H1 (cell line): ENCODE measurements around the gene HIVEP3. TPM values are rescaled to one million over a fixed set of nuclear protein-coding genes. Genes with fewer than 3 reads are reported as not detected.

ENCODE experiments used
- CTCF ChIA-PET: fragments of 300-600 bp; sonication (Branson Sonifier 250); formaldehyde crosslinking; loops from one replicate; lab custom pipeline; 2021; ENCODE audit not compliant: partially characterized antibody; lab: Charles Lee
- POLR2A ChIA-PET: fragments of 300-600 bp; sonication (Branson Sonifier 250); formaldehyde crosslinking; loops from one replicate; lab custom pipeline; 2021; ENCODE audit warnings: inconsistent platforms; ENCODE audit not compliant: partially characterized antibody; lab: Charles Lee
- DNase-seq, 2 experiments: peaks; one replicate each; pipeline versions ENCODE4 v3.0.0 to v3.0.0-alpha.2; 2010 to 2022; ENCODE audit warnings: low spot score in 2 of 2, low read depth in 1 of 2, mixed read lengths in 1 of 2
- FAIRE-seq: peaks from 2 replicates; lab custom pipeline; 2011; peaks lifted over from hg19 to GRCh38; lab: Jason Lieb, UNC
- H2AFZ ChIP-seq: 2 replicates; pipeline ENCODE4 v1.8.1; 2012; ENCODE audit warnings: low read length, inconsistent platforms
- H2AK5ac ChIP-seq: 2 replicates; pipeline ENCODE4 v1.6.1; 2013; ENCODE audit warnings: low read depth, low read length
- H2BK120ac ChIP-seq: replicated peaks from 2 replicates; pipeline ENCODE3; 2013; ENCODE audit warnings: low read depth, low read length, inconsistent platforms
- H2BK12ac ChIP-seq: 2 replicates; pipeline ENCODE4 v1.6.1; 2013; ENCODE audit warnings: low read depth, low read length
- H2BK15ac ChIP-seq: 2 replicates; pipeline ENCODE4 v1.6.1; 2013; ENCODE audit warnings: low read length
- H2BK20ac ChIP-seq: 2 replicates; pipeline ENCODE4 v1.6.1; 2013; ENCODE audit warnings: low read length
- H2BK5ac ChIP-seq: 2 replicates; pipeline ENCODE4 v1.6.1; 2013; ENCODE audit warnings: low read depth, low read length
- H3K14ac ChIP-seq: 2 replicates; pipeline ENCODE4 v1.6.1; 2013; ENCODE audit warnings: inconsistent platforms; ENCODE audit not compliant: insufficient read length
- H3K18ac ChIP-seq: 2 replicates; pipeline ENCODE4 v1.6.1; 2013; ENCODE audit warnings: low read length; ENCODE audit errors: extremely low read depth
- H3K23ac ChIP-seq: 2 replicates; pipeline ENCODE4 v1.6.1; 2013; ENCODE audit warnings: inconsistent platforms; ENCODE audit not compliant: insufficient read length
- H3K23me2 ChIP-seq: 2 replicates; pipeline ENCODE4 v1.6.1; 2013; ENCODE audit warnings: low read depth, low read length
- H3K27ac ChIP-seq: 2 replicates; pipeline ENCODE4 v1.6.1; 2011; ENCODE audit warnings: low read depth, low read length, inconsistent platforms
- H3K27me3 ChIP-seq, 4 experiments: replicated peaks in 1 of 4; 1 replicate in 1 of 4; 2 replicates in 3 of 4; pipeline versions ENCODE4 v1.6.1 to v1.8.1; 2011 to 2013; ENCODE audit warnings: low read length in 3 of 4, mild to moderate bottlenecking in 3 of 4, inconsistent platforms in 2 of 4, mixed read lengths in 2 of 4, moderate library complexity in 1 of 4; ENCODE audit not compliant: control insufficient read depth in 3 of 4, insufficient read depth in 3 of 4; ENCODE audit errors: extremely low read depth in 1 of 4
- H3K36me3 ChIP-seq, 4 experiments: 2 replicates each; pipeline versions ENCODE4 v1.6.1 to v1.8.1; 2011 to 2013; ENCODE audit warnings: mild to moderate bottlenecking in 4 of 4, low read length in 3 of 4, moderate library complexity in 2 of 4, control low read depth in 1 of 4, inconsistent platforms in 1 of 4; ENCODE audit not compliant: insufficient read depth in 4 of 4, control insufficient read depth in 2 of 4
- H3K4ac ChIP-seq: replicated peaks from 2 replicates; pipeline ENCODE3; 2013; ENCODE audit warnings: low read length, low read depth, mixed read lengths, inconsistent platforms; ENCODE audit not compliant: insufficient read length
- H3K4me1 ChIP-seq, 4 experiments: replicated peaks in 1 of 4; 1 replicate in 1 of 4; 2 replicates in 3 of 4; pipeline versions ENCODE4 v1.6.1 to v1.8.1; 2011 to 2013; ENCODE audit warnings: low read length in 3 of 4, inconsistent platforms in 2 of 4, mixed read lengths in 1 of 4; ENCODE audit not compliant: insufficient read depth in 4 of 4, control insufficient read depth in 3 of 4
- H3K4me2 ChIP-seq, 2 experiments: 2 replicates each; pipeline versions ENCODE4 v1.6.1 to v1.8.1; 2011 to 2013; ENCODE audit warnings: low read depth in 2 of 2, low read length in 2 of 2, control low read depth in 1 of 2, inconsistent platforms in 1 of 2, mild to moderate bottlenecking in 1 of 2; ENCODE audit not compliant: insufficient read depth in 1 of 2
- H3K4me3 ChIP-seq, 4 experiments: fragments of 200-600, 300-600 bp in 1 of 4; sonication (generic), shearing (Covaris generic), sonication (Bioruptor Twin) in 1 of 4; 2 replicates each; pipeline versions ENCODE4 v1.5.1 to v1.8.1; 2011 to 2016; ENCODE audit warnings: low read length in 4 of 4, low read depth in 3 of 4, control low read depth in 2 of 4, inconsistent platforms in 2 of 4, mild to moderate bottlenecking in 2 of 4, mixed read lengths in 1 of 4, moderate library complexity in 1 of 4; ENCODE audit not compliant: insufficient read depth in 2 of 4; ENCODE audit errors: extremely low read depth in 1 of 4
- H3K56ac ChIP-seq: replicated peaks from 2 replicates; pipeline ENCODE3; 2013; ENCODE audit warnings: low read depth, mild to moderate bottlenecking, mixed read lengths, low read length, inconsistent platforms; ENCODE audit not compliant: insufficient read length
- H3K79me1 ChIP-seq: 2 replicates; pipeline ENCODE4 v1.6.1; 2013; ENCODE audit warnings: low read depth, low read length, control low read depth
- H3K79me2 ChIP-seq, 2 experiments: 2 replicates each; pipeline versions ENCODE4 v1.6.1 to v1.8.1; 2012 to 2013; ENCODE audit warnings: low read length in 2 of 2, mild to moderate bottlenecking in 2 of 2, inconsistent platforms in 1 of 2; ENCODE audit not compliant: insufficient read depth in 2 of 2, control insufficient read depth in 1 of 2
- H3K9ac ChIP-seq, 4 experiments: replicated peaks in 1 of 4; 1 replicate in 1 of 4; 2 replicates in 3 of 4; pipeline versions ENCODE4 v1.6.1 to v1.8.1; 2011 to 2013; ENCODE audit warnings: low read depth in 3 of 4, low read length in 3 of 4, control low read depth in 2 of 4, mild to moderate bottlenecking in 2 of 4, moderate library complexity in 2 of 4, inconsistent platforms in 1 of 4; ENCODE audit errors: extremely low read depth in 1 of 4
- H3K9me3 ChIP-seq, 2 experiments: 2 replicates each; pipeline versions ENCODE4 v1.6.1 to v1.8.1; 2012 to 2013; ENCODE audit warnings: mild to moderate bottlenecking in 2 of 2, moderate library complexity in 2 of 2, control low read depth in 1 of 2, inconsistent platforms in 1 of 2, low read depth in 1 of 2, low read length in 1 of 2, mixed read lengths in 1 of 2; ENCODE audit not compliant: insufficient read depth in 2 of 2
- H4K20me1 ChIP-seq, 2 experiments: replicated peaks in 1 of 2; 2 replicates each; pipeline versions ENCODE3 to v1.8.1; 2011 to 2013; ENCODE audit warnings: inconsistent platforms in 2 of 2, low read length in 2 of 2, mild to moderate bottlenecking in 1 of 2; ENCODE audit not compliant: insufficient read depth in 2 of 2, control insufficient read depth in 1 of 2
- H4K5ac ChIP-seq: 2 replicates; pipeline ENCODE4 v1.6.1; 2013; ENCODE audit warnings: low read length, low read depth, mixed read lengths, inconsistent platforms; ENCODE audit not compliant: insufficient read length
- H4K8ac ChIP-seq: 2 replicates; pipeline ENCODE4 v1.8.0; 2013; ENCODE audit warnings: mild to moderate bottlenecking, moderate library complexity, low read length, inconsistent platforms; ENCODE audit not compliant: insufficient read depth; ENCODE audit errors: extremely low read depth
- H4K91ac ChIP-seq: replicated peaks from 2 replicates; pipeline ENCODE3; 2013; ENCODE audit warnings: low read length, mixed read lengths, inconsistent platforms; ENCODE audit not compliant: insufficient read length
- BACH1 ChIP-seq: IDR thresholded peaks from 2 replicates; pipeline ENCODE4 v1.6.1; 2012; ENCODE audit warnings: low read length, improper control_type of control experiment
- CREB1 ChIP-seq: IDR thresholded peaks from 2 replicates; pipeline ENCODE4 v1.6.1; 2012; ENCODE audit warnings: inconsistent platforms
- KDM1A ChIP-seq: fragments of 200-600, 300-600 bp; sonication (generic); IDR thresholded peaks from 2 replicates; pipeline ENCODE4 v1.7.1; 2016; ENCODE audit warnings: mild to moderate bottlenecking, low read length, borderline replicate concordance
- SIX5 ChIP-seq: IDR thresholded peaks from 2 replicates; pipeline ENCODE4 v1.6.1; 2011; ENCODE audit warnings: mild to moderate bottlenecking, low read depth, low read length
- WGBS, 2 experiments: shearing (Covaris generic) in 1 of 2; methylation state at CpG; one replicate each; pipeline versions ENCODE4 v1.1.6 to v1.1.7; 2013 to 2015; ENCODE audit warnings: low lambda C conversion rate in 2 of 2, mixed read lengths in 2 of 2, inconsistent platforms in 1 of 2, low coverage in 1 of 2, missing lambda C conversion rate in 1 of 2; ENCODE audit not compliant: insufficient replicate concordance in 2 of 2, insufficient coverage in 1 of 2, insufficient read length in 1 of 2; ENCODE audit errors: extremely low coverage in 1 of 2, missing lambda C conversion rate in 1 of 2; 5-methylcytosine and 5-hydroxymethylcytosine counted together
- polyA plus RNA-seq, 7 experiments: library from polyadenylated mRNA; depleted of rRNA in 3 of 7; stranded (reverse) in 5 of 7; unstranded in 2 of 7; fragments of >200 nt in 5 of 7; fragments of 200-250 nt in 2 of 7; gene quantifications; 1 replicate in 5 of 7; 2 replicates in 1 of 7; 4 replicates in 1 of 7; pipeline versions ENCODE4 v1.2.1 to v1.2.3, GENCODE V29; 2011 to 2013; ENCODE audit warnings: missing spikeins in 2 of 7, mixed read lengths in 2 of 7
- total RNA-seq: library from RNA; stranded (reverse); fragmentation: NEBNext Ultra II Directional; extraction: Animal tissue kit (Norgen Biotek cat#: 25700); gene quantifications from 2 replicates; pipeline ENCODE4 v1.2.1, GENCODE V29; 2021

HIVEP3 gene
- total and polyA plus RNA-seq, 2 of the 8 experiments (the other 6 are each of a cell fraction or from before 2014, with no cell fraction given): 0.24 to 0.69 TPM

GRCh38 chr1:41827991-41828570 lies 90.6 kb downstream of the HIVEP3 start:
- H3K27ac ChIP-seq: no peak overlapping the region
- DNase-seq (no peak), FAIRE-seq (no peak)
- no peak overlapping the region for H2BK20ac ChIP-seq
- H3K9me3 ChIP-seq: no peaks in the 10 kb centered on the region
- H3K9ac ChIP-seq: no peak overlapping the region
- H3K4ac ChIP-seq: no peak overlapping the region
- no peak overlapping the region for H2BK12ac ChIP-seq
- WGBS, 2 experiments: 86% methylated on average over 4 of the region's 4 CpGs; no CpG with 5 or more reads in 1 of the 2 experiments
- no peak overlapping the region for H3K4me3 ChIP-seq
- no peak overlapping the region for H4K8ac ChIP-seq
- H3K27me3 ChIP-seq: no peaks in the 10 kb centered on the region
- H3K18ac ChIP-seq: no peak overlapping the region
- H3K23me2 ChIP-seq: no peaks in the 10 kb centered on the region
- no peak overlapping the region for H3K4me2 ChIP-seq
- no peak overlapping the region for H3K23ac ChIP-seq
- no peak overlapping the region for H2BK120ac ChIP-seq
- peaks cover 3 to 10% (median 4%) of the 10 kb centered on the region in 4 experiments; a peak in 4 of 7 replicates for H3K4me1 ChIP-seq
- no peaks in the 10 kb centered on the region for H3K79me2 ChIP-seq
- no peaks in the 10 kb centered on the region for H3K79me1 ChIP-seq
- H3K14ac ChIP-seq: no peak overlapping the region
- POLR2A ChIA-PET: no interaction called here
- no peak overlapping the region for H2BK5ac ChIP-seq
- no peak overlapping the region for H4K91ac ChIP-seq
- no peak overlapping the region for H4K5ac ChIP-seq
- no peaks in the 10 kb centered on the region for H4K20me1 ChIP-seq
- H3K36me3 ChIP-seq: no peaks in the 10 kb centered on the region
- H3K56ac ChIP-seq: no peak overlapping the region
- CTCF ChIA-PET: interaction anchor here (1.0 kb wide), 1 partner anchor 16 kb away, joined by 3 read pairs; no protein-coding TSS in a partner anchor
- H2AK5ac ChIP-seq: no peak overlapping the region
- H2AFZ ChIP-seq: no peak overlapping the region
- TF ChIP-seq BACH1 (no peak), CREB1 (no peak), KDM1A (no peak), SIX5 (no peak)
- no peak overlapping the region for H2BK15ac ChIP-seq
